GM19463 (cell line): ENCODE measurements around the gene MAPKAP1.
"Not testable (repeated sequence)": the region's sequence is repeated elsewhere in the genome, so short reads cannot be mapped to it uniquely, and the experiment has no call there.

Experiments
- ATAC-seq: cut with Tn5 transposase; IDR thresholded peaks from one replicate; pipeline ENCODE4 v1.9.1; 2021; ENCODE audit warnings: mild to moderate bottlenecking, moderate library complexity; ENCODE audit not compliant: unreplicated experiment

MAPKAP1 gene

DNA sequence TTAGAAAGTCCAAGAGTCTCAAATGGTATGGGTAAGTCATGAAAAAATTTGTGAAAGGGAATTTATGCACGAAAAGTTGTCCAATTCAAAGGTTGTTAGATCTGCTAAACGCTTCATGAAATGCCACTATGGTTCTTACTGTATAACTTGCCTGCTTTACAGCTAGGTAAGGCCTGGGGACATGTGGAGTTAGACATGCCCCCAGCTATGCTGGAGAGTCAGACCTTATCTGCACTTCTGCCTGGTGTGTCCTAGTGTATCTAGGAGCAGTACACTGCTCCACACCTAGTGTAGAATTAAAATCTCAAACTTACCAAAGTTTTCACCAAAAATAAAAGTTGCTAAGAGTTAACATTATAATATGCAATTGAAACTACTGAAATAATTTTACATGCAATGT is 136.8 kb downstream of the MAPKAP1 start:
- ATAC-seq, result no peak

DNA sequence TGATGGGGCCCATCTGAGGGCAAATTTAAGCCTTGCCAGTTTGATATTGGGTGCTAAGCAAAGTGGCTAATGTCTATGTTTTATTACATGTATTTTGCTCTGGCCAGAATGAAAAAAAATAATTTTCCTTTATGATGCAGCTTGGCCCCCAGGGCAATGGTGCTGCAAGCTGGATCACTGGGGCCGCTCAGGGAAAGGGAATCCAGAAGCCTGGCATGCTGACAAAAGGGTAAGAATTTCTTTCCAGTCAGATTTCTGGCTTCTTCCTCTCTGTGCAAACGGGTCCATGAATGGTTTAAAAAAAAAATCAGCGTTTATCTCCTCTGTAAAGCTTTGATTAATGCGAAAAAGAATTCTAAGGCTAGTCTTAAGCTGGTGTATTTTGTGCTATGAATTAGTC is 138.4 kb downstream of the MAPKAP1 start:
- ATAC-seq, result no peak

DNA sequence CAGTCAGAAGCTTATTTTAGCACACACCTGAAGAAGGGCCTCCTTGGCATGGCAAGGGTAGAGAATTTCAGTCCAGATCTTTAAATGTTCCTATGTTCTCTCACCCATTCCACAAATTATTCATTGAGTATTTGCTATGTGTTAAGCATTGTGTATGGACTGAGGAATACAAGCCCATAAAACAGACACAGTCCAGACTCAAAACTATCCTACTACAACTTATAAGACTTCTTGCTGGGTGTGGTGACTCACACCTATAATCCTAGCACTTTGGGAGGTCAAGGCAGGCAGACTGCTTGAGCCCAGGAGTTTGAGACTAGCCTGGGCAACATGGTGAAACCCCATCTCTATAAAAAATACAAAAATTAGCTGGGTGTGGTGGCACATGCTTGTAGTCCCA is 141.0 kb downstream of the MAPKAP1 start:
- not testable (repeated sequence) for ATAC-seq

DNA sequence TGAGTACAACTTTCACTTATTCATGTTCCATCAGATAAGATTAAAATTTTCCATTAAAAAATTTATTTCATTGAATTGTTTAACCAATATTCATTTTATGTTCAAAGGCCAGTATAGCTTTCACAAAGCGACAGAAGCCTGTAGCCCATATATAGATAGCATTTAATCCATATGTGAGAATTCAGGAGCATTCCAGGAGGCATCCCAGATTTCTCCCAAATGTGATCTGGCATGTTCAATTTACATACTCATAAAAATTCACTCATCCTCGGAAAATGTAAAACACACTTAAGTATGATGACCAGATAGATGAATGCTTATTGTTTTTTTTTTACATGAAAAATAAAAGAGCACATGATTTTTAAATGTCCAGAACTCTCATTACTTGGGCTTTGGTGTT is 141.9 kb downstream of the MAPKAP1 start:
- ATAC-seq, result no peak

DNA sequence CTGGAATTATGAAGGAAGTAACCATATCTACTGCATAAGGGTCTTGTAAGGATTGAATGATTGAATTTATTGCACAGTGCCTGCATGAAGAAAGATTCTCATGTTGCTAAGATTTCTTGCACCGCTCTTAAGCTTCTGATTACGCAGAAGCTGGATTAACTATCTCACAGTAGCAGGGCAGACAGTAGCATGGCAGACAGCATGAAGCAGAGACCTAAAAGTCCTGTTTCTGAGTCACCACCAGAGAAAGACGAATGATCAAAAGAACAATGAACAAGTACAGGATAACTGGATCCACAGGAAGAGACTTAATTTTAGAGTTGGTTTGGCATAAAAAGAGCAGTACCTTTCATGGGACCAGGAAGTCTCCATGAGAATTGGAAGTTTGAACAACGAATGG is 142.4 kb downstream of the MAPKAP1 start:
- no peak for ATAC-seq

DNA sequence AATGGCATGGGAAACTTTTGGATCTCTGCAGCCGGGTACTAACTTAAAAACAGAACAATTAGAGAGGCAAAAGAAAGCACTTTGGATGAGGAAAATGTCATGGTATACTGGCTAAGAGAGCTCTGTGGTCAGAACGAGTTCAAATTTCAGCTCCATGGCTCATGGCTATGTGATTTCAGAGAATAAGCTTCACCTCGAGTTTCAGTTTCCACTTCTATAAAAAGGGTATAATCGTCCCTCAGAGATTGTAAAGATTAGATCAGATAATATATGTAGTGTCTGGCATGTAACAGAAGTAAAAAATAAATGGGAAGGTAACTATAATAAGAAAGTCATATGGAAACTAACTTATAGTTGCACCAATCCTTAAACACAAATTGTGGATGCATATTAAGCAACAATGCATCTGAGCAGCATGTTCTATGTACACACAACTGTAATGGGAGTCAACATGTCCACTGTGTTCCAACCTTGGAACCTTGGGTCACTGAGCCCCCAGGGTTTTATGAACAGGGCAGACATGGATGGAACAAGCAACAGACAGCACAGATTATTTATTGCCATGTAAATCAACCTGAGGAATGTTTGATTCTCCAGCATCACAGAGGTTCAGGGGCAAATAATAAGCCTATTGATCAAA is 145.4 kb downstream of the MAPKAP1 start:
- peak; percentile 59 for ATAC-seq

DNA sequence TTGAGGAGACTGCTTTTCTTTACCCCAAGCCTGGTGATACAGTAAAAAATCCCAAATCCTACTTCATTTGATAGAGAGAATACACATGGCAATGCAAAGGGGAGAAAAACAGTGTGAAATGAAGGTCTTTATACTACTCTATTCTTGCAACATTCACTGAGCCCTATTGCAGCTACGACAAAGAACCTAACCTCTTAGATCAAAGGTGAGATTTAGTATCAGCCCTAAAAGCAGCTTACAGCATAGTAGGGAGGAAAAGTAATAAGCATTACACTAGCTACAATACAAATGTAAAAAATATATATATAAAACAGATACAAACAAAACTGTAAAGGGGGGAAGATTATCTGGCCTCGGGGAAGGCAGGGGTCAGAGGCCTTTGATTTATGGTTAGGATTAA is 147.1 kb downstream of the MAPKAP1 start:
- no peak for ATAC-seq

DNA sequence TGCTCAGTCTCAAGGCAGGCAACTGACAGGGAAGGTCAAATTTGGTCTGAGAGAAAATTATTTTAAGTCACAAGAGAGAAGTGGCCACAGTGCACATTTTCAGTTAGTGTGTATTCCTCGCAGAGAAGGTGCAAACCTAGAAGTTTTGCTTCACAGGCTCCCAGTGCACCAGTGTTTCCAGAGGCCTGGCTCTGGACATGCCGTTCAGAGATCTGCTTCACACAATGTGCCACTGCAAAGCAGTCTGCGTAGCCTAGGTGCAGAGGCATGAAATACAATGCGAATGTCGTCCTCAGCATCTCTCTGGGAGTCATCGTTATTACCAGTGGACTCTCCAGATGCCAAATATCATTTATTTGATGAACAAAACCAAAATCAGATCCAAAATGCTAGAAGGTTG is 147.8 kb downstream of the MAPKAP1 start:
- ATAC-seq, result no peak

DNA sequence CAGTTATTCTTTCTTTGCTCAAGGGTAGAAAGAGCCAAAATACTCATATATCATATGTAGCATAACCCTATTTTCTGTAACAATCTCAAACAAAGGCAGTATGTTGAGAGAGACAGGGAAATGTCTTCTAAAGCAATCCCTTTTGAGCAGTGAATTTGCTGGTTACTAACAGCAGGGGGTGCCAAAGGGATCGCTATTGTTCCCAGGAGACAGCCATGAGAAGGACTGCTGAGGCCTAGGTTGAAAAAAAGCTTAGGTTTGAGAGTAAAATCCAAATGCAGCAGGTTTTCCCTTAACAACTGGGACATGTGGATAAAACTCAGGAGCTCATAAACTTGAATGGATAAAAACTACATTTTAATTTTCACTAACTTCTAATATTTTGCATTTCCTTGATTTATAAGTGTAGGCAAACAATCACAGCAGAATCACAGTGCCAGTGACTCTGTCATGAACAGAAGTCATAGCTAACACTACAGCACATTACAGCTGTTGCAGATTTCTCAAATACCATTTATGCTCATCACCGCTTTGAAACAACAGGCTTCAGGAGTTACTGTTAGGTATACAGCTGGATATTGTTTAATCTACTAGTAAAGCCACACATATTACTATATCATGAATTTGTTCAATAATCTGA is 148.4 kb downstream of the MAPKAP1 start:
- no peak for ATAC-seq

DNA sequence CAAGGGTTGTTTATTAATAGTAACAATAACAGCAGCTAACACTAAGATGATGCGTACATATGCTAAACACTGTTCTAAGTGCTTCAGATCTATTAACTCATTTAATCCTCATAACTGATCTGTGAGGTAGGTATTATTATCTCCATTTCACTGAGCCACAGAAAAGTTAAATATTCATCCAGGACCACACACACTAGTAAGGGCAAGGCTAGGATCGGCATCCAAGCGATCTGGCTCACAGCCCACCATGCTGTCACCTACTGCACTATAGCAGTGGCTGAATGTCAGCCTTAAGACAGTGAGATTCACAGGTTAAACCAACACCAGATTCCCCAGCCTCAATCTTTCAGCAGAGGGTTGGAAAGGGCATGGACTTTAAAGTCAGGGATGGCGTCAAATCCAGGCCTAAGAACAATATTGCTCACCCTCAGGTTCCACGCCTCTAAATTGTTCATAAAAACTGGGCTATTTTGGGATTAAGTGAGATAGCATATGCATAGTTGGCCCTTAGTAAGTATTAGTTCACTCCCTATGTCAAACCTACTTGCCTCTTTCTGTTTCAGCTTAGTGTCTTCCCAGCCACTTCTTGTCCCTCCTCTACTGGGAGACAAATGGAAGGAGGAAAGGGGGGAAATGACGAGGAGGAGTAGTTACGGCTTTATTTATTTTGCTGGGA is 150.8 kb downstream of the MAPKAP1 start:
- ATAC-seq, result no peak

DNA sequence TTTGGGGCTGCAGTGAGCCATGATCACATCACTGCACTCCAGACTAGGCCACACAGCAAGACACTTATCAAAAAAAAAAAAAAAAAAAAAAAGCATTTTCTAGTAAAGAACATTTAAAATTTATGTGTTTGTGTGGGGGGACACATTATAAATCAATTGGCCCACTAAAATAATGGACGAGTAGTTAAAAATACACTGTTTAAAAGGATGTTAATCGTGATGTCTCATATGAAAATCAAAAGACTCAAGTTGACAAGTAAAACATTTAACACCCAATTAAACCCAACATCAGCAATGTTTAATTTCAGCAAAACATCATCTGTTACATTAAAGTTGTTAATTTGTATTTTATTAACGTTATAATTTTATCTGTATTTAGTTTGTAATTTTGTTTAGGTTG is 152.3 kb downstream of the MAPKAP1 start:
- ATAC-seq, result no peak

DNA sequence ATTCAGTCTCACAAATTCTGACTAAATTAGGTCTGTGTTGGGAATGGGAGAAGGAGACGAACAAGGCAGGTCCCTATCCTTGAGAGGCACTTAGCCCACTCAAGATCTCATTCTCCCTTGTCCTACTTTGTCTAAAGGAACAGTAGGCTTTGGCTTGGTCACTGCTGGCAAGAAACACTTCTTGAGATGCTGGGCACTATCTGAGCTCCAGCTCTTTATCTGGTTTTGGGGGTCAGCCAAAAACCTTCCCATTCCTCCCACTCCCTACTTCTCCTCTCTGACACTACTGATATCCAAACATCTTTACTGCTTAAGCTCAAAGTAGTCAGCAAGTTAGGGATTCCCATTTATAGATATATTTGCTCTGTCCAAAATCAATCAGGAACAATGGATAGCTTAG is 155.2 kb downstream of the MAPKAP1 start:
- ATAC-seq, result no peak

DNA sequence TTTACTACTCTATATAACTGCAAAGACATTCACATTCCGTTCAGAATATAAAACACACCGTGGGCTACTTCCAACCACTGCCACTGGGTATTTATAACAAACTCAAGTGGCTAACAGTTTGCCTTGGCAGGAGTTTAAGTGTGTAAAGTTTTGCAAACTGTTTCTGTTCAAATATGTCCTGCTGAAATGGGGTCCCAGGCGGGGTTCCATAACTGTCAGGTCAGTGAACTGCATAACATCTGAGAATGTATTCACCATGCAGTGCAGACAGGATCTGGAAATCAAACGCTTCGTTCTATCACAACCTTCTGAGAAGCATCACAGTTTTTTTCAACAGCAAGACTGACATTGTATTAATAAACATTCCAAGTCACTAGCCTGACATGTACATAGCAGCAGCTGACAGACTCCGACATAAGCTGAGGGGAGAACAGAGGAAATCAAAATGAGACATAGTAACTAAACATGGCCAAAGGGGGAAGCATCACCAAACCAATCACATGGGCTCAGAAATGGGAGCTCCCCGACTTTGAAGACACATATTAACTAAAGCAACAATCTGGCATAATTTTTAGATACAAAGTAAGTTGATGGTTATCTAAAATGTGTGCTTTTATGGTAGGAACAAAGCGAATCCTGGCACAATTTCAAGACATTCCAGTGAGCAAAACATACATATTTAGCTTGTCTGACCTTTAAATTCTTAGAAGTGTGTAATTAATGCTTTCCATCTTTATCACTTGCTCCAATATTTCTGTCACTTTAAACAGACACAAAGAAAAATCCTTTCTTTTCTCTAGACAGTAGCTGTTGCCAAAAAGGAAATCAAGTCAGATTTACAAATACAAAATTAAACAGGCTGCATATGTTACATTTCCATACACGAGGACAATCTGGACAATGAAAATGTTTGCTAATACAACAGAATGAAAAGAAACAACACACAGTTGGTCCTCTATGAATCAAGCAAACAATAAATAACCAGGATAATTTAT is 156.8 kb downstream of the MAPKAP1 start:
- ATAC-seq, result no peak

DNA sequence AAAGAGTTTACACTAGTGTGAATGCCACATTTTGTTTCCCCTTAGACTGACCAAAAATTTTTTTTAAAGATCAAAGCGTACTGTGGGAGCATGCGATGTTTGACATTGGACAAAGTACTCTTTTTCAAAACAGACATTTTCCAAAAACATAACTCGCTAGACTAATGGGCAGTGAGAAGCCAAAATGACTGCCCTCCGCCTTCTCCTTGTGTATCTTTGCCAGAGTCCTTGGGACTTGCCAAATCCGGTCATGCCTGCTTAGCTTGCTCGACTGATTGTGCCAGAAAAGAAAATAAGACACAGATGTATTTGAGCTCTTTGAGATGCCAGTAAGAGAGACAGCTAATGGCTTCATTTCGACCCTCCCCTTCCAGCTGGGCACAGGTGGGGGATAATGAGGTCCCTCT is 157.5 kb downstream of the MAPKAP1 start:
- no peak for ATAC-seq

DNA sequence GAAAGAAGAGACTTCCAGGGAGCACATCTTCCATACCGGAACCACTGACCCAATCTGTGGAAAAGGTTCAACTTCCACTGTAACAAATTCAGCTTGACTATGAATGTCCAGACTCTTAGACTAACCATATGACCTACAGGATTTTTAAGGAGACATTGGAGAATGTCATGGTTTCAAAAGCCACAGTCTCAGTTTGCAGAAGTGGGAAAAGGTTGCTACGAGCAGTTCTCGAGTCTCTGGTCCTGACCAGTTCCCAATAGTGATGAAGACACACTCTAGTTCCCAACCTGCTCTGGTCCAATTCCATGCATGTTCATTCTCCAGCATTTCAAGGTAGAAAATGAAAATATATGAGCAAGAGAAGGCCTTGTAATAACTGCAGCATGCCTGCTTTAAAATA is 158.0 kb downstream of the MAPKAP1 start:
- no peak for ATAC-seq

DNA sequence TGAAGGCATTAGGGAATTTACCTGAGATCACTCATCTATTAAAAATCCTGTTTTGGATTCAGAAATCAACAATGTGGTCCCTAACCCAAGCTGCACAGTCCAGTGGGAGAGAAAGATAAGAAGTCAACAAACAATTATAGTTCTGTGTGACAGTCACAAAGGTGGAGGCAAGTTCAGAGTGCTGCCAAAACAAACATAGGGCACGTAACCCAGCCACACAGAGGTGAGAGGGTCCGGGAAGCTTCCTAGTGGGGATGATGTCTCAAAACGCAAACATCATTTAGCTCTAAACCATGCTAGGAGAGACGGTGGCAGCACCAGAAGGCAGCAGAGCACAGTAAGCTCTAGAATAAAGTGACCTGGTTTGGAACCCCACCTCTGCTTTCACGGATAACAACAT is 158.9 kb downstream of the MAPKAP1 start:
- no peak for ATAC-seq

DNA sequence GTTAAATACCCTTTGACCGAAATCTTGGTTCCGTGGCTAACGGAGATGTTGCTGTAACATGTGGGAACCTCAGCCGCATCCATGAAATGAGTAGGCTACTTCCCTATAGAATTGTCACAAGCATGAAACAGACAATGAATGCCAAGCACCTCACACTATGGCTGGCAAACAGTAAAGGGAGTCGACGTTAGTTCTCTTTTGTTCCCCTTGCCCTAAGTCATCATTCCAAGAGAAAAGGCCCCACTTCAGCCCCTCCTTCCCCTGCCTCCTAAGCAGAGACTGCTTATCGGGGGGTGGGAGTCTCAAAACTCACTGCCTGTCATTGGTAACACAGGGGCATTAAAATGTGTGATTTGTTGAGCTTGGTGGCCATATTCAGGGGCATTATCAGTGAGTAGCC is 159.6 kb downstream of the MAPKAP1 start:
- no peak for ATAC-seq

DNA sequence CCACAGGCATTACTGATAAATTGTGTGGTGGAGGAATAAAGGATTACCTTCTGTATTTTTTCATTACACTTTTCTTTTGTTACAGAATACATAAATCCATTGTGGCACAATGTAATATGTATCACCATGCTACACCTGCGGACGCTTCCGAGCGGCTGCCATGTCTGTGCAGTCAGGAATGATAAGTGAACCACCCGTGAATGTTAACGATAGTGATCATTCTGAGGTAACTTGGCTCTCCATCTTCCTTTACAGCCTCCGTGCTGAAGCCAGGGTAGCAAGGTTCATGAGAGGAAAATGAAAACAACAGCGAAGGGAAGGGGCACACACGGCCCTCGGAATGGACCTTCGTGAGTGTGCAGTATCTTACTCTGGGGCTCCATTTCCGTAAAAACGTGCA is 161.2 kb downstream of the MAPKAP1 start:
- no peak for ATAC-seq

DNA sequence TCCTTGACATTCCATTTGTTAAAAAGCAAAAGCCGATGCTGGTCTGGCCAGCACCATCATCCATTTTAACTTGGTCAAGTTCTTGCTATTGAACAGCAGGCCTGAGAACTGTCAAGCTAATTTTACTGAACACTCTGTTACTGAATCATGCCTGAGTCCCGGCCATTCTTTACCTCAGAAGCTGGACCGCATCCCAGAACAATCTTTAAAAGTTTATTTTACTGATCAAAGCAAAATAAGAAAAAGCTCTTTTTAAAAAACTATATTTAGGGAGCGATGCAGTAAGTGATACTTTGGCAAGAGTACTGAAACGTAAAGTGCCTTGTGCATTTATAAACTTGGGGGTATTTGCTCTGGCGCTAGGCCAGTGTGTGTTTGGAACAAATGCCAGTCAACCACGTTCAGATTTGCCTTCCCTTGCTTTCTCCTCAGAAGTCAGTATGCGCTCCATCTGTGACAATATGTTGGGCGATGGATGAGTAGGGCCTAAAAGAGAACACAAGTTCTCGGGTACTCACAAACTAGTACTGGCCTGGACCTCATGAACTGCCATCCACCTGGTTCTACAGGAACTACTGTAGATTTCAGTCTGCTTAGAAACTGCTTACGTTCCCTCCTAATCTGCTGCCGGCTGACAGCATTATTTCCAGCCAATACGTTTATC is 161.9 kb downstream of the MAPKAP1 start:
- ATAC-seq, result no peak

DNA sequence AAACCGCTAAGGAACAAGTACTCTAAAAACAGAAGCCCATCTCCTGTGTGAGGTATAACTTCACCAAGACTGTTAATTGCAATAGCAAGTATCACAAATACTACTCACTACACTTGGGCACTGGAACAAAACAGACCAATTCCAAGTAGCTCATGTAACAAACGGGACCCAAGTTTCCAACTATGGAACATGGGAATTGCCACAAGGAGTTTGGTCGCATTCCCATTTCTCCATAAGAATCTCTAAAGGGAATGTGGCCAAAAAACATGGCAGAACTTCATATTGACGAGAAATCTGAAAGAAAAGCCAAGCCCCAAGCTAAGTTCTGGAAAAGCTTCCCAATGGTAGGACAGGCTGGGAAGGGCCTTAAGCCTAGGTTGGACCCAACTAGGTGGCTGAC is 162.5 kb downstream of the MAPKAP1 start:
- no peak for ATAC-seq

DNA sequence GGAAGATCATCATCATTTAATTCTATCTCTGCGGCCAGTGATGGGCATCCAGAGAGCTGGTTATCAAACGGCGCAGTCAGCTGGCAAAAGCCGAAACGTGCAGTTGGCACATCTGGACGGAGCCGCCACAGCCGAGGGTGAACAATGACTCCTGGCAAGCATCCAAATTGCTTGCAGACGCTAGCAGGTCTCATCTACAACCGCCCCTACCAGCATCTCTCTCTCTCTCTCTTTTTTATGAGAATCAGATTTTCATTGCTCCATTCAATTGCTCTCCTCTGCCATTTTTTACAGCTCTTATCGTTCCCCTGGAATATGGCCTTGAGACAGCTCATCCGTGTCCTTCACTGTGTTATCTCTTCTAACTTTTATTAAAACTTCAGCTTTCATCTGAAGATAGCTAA is 165.2 kb downstream of the MAPKAP1 start:
- ATAC-seq, result no peak
